SHP77 (cell line): ENCODE results near the gene SLC23A2.
"Not testable (repeated sequence)": the region's sequence is repeated elsewhere in the genome, so short reads cannot be mapped to it uniquely, and the experiment has no call there.

Experiments used
- DNase-seq, 2 experiments: peaks; one replicate each; lab custom pipeline; 2025; lab: John Stamatoyannopoulos, UW

The SLC23A2 gene

GRCh38 chr20:5001174-5002076, at the start of gene SLC23A2:
Gene SLC23A2, minus strand, starts transcription at chr20:5001510. Its CDS starts 68,948 bp downstream, at chr20:4932562.
- peak in 1 of 2 experiments; percentile 42 for DNase-seq

- no peak for DNase-seq
These were observed 45.5 kb upstream of the SLC23A2 start for GRCh38 chr20:5046656-5047339.

GRCh38 chr20:5045906-5046305, 44.6 kb upstream of the SLC23A2 start:
- DNase-seq, result no peak

- DNase-seq, result no peak
These were observed 42.8 kb upstream of the SLC23A2 start for GRCh38 chr20:5044075-5044620.

- no peak for DNase-seq
These were observed 40.1 kb upstream of the SLC23A2 start for GRCh38 chr20:5041433-5041832.

GRCh38 chr20:5040345-5040744, 39.0 kb upstream of the SLC23A2 start:
- DNase-seq, result no peak

- no peak for DNase-seq
These were observed 38.6 kb upstream of the SLC23A2 start for GRCh38 chr20:5039889-5040288.

GRCh38 chr20:5039255-5039657, 37.9 kb upstream of the SLC23A2 start:
- DNase-seq, result no peak

GRCh38 chr20:5036828-5037227, 35.5 kb upstream of the SLC23A2 start:
- DNase-seq, result no peak

GRCh38 chr20:5035518-5035917, 34.2 kb upstream of the SLC23A2 start:
- DNase-seq, result not testable (repeated sequence)

GRCh38 chr20:5033566-5033965, 32.3 kb upstream of the SLC23A2 start:
- DNase-seq, result no peak

- not testable (repeated sequence) for DNase-seq
These were observed 30.4 kb upstream of the SLC23A2 start for GRCh38 chr20:5031701-5032100.

GRCh38 chr20:5031206-5031557, 29.9 kb upstream of the SLC23A2 start:
- DNase-seq, result no peak

GRCh38 chr20:5030348-5031205, 29.3 kb upstream of the SLC23A2 start:
- no peak for DNase-seq

GRCh38 chr20:5028258-5029059, 27.1 kb upstream of the SLC23A2 start:
- DNase-seq, result not testable (repeated sequence)

- DNase-seq, result no peak
These were observed 23.7 kb upstream of the SLC23A2 start for GRCh38 chr20:5024982-5025381.

GRCh38 chr20:5024103-5024502, 22.8 kb upstream of the SLC23A2 start:
- DNase-seq, result no peak

GRCh38 chr20:5023171-5023570, 21.9 kb upstream of the SLC23A2 start:
- DNase-seq, result not testable (repeated sequence)

- DNase-seq, result no peak
These were observed 19.4 kb upstream of the SLC23A2 start for GRCh38 chr20:5020760-5021159.

GRCh38 chr20:5013682-5014447, 12.6 kb upstream of the SLC23A2 start:
- no peak for DNase-seq
